ENCODE measurements around the gene C18orf63.

Gene C18orf63

DNA sequence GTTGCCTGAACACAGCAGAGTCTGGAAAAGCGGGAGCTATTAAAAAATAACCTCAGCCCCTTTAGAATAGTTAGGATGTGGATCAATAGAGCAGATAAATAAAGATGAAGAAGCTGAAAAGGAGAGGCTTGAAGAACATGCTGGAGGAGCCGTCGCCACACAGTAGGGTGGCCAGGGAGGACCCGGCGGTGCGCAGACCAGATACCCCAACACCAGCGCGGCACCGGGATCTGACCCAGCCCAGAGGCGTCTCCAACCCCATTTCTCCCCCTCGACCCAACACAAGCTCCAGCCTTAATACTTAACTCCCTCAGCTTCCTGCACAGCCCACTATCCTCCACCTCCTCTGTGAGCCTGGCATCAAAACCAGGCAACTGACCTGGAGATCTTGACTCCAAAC, 39.9 kb upstream of the C18orf63 start:
- TF ChIP-seq, protein P1, sequence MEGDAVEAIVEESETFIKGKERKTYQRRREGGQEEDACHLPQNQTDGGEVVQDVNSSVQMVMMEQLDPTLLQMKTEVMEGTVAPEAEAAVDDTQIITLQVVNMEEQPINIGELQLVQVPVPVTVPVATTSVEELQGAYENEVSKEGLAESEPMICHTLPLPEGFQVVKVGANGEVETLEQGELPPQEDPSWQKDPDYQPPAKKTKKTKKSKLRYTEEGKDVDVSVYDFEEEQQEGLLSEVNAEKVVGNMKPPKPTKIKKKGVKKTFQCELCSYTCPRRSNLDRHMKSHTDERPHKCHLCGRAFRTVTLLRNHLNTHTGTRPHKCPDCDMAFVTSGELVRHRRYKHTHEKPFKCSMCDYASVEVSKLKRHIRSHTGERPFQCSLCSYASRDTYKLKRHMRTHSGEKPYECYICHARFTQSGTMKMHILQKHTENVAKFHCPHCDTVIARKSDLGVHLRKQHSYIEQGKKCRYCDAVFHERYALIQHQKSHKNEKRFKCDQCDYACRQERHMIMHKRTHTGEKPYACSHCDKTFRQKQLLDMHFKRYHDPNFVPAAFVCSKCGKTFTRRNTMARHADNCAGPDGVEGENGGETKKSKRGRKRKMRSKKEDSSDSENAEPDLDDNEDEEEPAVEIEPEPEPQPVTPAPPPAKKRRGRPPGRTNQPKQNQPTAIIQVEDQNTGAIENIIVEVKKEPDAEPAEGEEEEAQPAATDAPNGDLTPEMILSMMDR (IDR thresholded peaks at IDR 0.05), result no peak

- TF ChIP-seq, protein P1 (IDR thresholded peaks at IDR 0.05), result no peak
Observed at GRCh38 chr18:74276609-74277008, 39.0 kb upstream of the C18orf63 start.

DNA sequence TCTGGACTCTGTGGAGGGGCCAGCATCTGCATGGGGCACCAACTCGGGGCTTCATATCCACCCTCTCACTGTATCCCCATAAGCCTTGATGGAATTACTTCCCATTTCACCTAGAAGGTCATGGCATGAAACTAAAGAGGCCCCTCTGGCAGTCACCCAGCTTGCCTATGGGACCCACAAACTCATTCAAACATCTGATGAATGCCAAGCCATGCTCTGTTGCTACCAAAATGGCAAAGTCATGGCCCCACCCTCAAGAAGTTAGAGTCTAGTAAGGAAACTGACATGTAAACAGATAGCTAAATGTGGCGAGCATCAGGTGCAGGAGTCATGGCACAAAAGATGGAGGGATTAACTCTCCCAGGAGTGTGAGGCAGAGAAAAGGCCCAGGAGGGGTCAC, 38.3 kb upstream of the C18orf63 start:
- TF ChIP-seq, protein P1 (IDR thresholded peaks at IDR 0.05), result no peak

GRCh38 chr18:74278058-74278457, 37.6 kb upstream of the C18orf63 start:
- TF ChIP-seq, protein P1 (IDR thresholded peaks at IDR 0.05), result no peak

DNA sequence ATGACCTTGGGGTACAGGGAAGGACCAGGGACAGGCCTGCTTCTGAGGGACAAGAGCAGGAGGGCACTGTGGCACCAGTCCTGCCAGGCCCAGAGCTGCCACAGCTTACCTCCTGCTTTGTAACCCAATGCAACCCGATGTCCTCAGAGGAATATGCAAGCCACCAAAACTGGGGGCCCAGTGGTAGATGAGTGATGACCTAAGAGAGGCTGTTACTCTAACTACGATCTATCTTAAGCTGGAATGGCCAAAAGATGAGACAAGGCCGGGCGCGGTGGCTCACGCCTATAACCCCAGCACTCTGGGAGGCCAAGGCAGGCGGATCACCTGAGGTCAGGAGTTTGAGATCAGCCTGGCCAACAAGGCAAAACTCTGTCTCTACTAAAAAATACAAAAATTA, 36.7 kb upstream of the C18orf63 start:
- TF ChIP-seq, protein P1 (IDR thresholded peaks at IDR 0.05), result no peak

DNA sequence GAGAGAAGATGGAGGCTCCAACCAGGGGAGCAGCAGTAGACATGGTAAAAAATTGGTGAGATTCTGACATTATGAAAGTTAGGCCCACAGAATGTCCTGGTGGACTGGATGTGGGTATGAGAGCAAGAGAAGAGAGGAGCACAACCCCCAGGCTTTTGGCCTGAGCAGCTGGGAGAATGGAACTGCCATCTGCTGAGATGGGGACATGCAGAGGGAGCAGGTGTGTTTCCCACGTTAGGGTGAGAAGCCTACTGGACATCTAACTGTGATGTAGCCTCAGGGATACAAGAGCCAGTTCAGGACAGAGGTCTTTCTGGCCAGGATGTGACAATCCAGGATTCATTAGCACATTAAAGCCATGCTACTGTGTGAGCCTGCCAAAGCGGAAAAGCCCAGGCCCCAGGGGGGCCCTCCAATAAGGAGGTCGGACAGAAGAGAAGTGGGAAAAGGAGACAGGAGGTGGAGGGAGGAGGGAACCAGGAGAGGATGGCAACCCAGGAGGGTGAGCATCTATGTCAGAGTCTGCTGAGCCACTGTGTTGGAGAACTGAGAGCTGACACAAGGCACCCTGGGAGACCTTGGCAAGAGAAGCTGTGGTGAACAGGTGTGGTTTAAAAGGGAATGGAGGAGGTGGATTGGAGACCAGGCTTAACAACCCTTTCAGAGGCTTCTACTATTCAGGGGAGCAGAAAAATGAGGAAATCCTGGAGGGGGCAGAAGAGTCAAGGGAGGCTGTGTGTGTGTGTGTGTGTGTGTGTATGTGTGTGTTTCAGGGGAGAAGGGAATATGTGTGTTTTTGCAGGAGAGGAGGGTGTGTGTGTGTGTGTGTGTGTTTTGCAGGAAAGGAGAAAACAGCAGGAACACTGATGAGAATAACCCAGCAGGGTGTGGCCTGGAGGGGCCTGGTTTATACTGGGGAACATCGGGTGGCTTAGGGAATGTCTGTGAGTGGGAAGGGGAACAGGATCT, 34.3 kb upstream of the C18orf63 start:
- TF ChIP-seq, protein P1 (IDR thresholded peaks at IDR 0.05), result no peak

DNA sequence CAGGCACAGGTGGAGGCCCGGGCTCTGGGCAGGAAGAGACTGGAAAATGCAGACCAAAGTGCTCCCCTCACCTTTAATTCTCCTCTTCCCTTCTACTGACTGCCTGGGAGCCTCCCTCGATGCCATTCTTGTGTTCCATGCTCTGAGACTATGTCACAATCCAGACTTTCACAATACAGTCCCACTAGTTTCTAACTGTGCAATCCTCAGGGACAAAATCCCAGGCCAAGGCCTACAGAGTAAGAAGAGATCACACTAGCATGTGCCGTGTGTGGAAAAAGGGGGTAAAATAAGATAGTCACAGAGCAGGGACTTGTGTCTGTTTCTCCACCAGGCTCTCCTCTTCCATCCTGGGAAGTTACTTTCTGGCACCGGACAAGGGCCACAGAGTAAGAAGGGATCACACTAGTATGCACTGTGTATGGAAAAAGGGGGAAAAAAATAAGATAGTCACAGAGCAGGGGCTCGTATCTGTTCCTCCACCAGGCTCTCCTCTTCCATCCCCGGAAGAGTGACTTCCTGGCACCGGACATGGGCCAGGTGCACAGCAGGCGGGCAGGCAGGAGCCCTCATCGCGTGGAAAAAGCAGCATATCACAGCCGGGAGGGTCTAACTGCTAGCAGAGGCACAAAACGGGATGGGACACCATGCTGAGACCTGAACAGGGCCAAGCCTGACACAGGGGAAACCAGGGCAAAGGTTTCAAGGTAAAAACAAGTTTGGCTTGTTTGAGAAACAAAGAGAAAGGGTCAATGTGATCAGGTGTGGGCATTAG, 33.5 kb upstream of the C18orf63 start:
- TF ChIP-seq, protein P1 (IDR thresholded peaks at IDR 0.05), result no peak
